NCI-H2196 treated with DMSO at 0.1 percent for 48 hours (cell line): ENCODE data around the gene OR52E6.

ENCODE experiments used
- DNase-seq: peaks from one replicate; lab custom pipeline; 2025; ENCODE audit not compliant: unreplicated experiment; lab: John Stamatoyannopoulos, UW

Gene OR52E6

GRCh38 chr11:5803982-5804381 lies 37.7 kb downstream of the OR52E6 start:
- no peak for DNase-seq

DNA sequence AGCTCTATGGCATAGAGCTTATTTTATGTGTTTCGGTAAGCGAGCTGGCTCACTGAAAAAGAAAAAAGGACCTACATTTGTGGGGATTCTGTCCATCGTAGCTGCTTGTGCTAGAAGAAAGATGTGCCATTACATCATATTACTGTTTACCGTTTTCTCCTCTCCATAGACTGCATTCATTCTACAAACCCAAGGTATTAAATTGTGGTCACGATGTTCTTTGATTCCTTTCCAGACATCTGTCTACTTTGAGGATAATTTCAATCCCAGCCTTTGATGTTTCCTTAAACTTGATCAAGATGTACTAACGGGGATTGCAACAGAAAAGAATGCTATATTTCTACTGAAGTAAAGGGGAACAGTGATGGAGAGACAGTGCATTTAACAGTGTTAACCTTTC lies 45.2 kb downstream of the OR52E6 start:
- no peak for DNase-seq

DNA sequence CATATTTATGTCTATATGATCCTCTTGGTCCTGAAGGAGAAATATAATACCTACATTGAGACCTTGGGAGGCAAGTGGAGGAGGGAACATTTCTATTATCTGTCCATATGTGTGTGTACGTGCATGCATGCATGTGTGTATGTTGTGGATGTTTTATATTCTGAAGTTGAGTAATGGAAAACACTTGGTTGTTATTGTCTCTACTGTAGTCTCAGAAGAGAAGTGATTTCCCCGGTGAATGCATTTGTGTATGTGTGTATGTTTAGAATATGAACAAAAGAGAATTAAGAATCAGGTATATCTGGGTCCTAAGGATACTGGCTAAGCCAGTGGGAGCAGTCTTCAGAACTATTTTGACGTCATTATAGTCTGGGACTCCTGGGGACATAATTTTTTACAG lies 50.5 kb downstream of the OR52E6 start, which contains the start of gene OR52N1:
Gene OR52N1, minus strand, starts transcription at position 101 of the 400 bp plus-strand sequence. CDS start 2,449 bp downstream, outside the sequence.
- DNase-seq, result no peak
